Kidney tubule cell (primary cell): Measurements from ENCODE around the gene COPE.

Experiments used
- DNase-seq: peaks from one replicate; pipeline ENCODE4 v3.0.0-alpha.2; 2018; ENCODE audit warnings: low spot score

The COPE gene

GRCh38 chr19:18867751-18868150 lies 51.4 kb downstream of the COPE start:
- DNase-seq: no peak

GRCh38 chr19:18867199-18867598 lies 52.0 kb downstream of the COPE start:
- DNase-seq: no peak

GRCh38 chr19:18866800-18867123 lies 52.4 kb downstream of the COPE start:
- DNase-seq: no peak

- peak; percentile 45 for DNase-seq
Observed at GRCh38 chr19:18865973-18866799, 53.0 kb downstream of the COPE start.

- DNase-seq: no peak
Observed at GRCh38 chr19:18865106-18865972, 53.8 kb downstream of the COPE start.

- DNase-seq: peak; percentile 49
Observed at GRCh38 chr19:18863843-18864362, 55.3 kb downstream of the COPE start.

- DNase-seq: no peak
Observed at GRCh38 chr19:18862976-18863842, 56.0 kb downstream of the COPE start.

- DNase-seq: no peak
Observed at GRCh38 chr19:18861917-18862316, 57.3 kb downstream of the COPE start.

- DNase-seq: no peak
Observed at GRCh38 chr19:18861235-18861634, 58.0 kb downstream of the COPE start.

GRCh38 chr19:18860725-18861124 lies 58.5 kb downstream of the COPE start:
- DNase-seq: no peak

GRCh38 chr19:18860302-18860700 lies 58.9 kb downstream of the COPE start:
- no peak for DNase-seq

- DNase-seq: no peak
Observed at GRCh38 chr19:18859676-18860301, 59.4 kb downstream of the COPE start.

GRCh38 chr19:18858906-18859646 lies 60.1 kb downstream of the COPE start:
- DNase-seq: no peak

- DNase-seq: no peak
Observed at GRCh38 chr19:18857223-18857622, 62.0 kb downstream of the COPE start.

GRCh38 chr19:18856385-18857126 lies 62.6 kb downstream of the COPE start:
- peak; percentile 33 for DNase-seq

- no peak for DNase-seq
Observed at GRCh38 chr19:18855647-18856384, 63.4 kb downstream of the COPE start.

GRCh38 chr19:18854982-18855381 lies 64.2 kb downstream of the COPE start:
- no peak for DNase-seq

- no peak for DNase-seq
Observed at GRCh38 chr19:18853755-18854427, 65.3 kb downstream of the COPE start.

GRCh38 chr19:18852648-18853047 lies 66.5 kb downstream of the COPE start:
- no peak for DNase-seq
